Activated B cell treated with CpG ODN at 0.5 μM for 24 hours (primary cell): ENCODE data around the gene CSGALNACT2. TPM values are rescaled to one million over a fixed set of nuclear protein-coding genes. Genes with fewer than 3 reads are reported as not detected.
"Not testable (repeated sequence)": the region's sequence is repeated elsewhere in the genome, so short reads cannot be mapped to it uniquely, and the experiment has no call there.

Source experiments
- ATAC-seq: fragments of 200-7000 bp; cut with Tn5 transposase; one replicate; pipeline ENCODE4 v1.10.0; 2021; ENCODE audit warnings: low read depth, mild to moderate bottlenecking, moderate library complexity
- CTCF ChIA-PET: fragments of 350-600 bp; sonication (Branson Sonifier 250); formaldehyde crosslinking; loops from one replicate; lab custom pipeline; 2021; ENCODE audit warnings: antibody characterized with exemption; lab: Charles Lee
- POLR2A ChIA-PET: fragments of 350-600 bp; sonication (Branson Sonifier 250); formaldehyde crosslinking; loops from one replicate; lab custom pipeline; 2021; ENCODE audit warnings: antibody characterized with exemption; lab: Charles Lee
- DNase-seq: peaks from one replicate; pipeline ENCODE4 v3.0.0; 2022
- H3K27ac Mint-ChIP-seq: one replicate; pipeline ENCODE4 v1.8.0; 2020; ENCODE audit warnings: mixed read lengths
- H3K27me3 Mint-ChIP-seq: one replicate; pipeline ENCODE4 v1.8.0; 2021; ENCODE audit warnings: mixed read lengths
- H3K36me3 Mint-ChIP-seq: one replicate; pipeline ENCODE4 v1.8.0; 2021; ENCODE audit warnings: low read depth, mixed read lengths
- H3K4me1 Mint-ChIP-seq: one replicate; pipeline ENCODE4 v1.8.0; 2021; ENCODE audit warnings: mixed read lengths
- H3K4me3 Mint-ChIP-seq: one replicate; pipeline ENCODE4 v1.8.0; 2020; ENCODE audit warnings: mild to moderate bottlenecking, mixed read lengths
- H3K9me3 Mint-ChIP-seq: one replicate; pipeline ENCODE4 v1.8.0; 2020; ENCODE audit warnings: mixed read lengths
- CTCF ChIP-seq: fragments of 200-600 bp; IDR thresholded peaks from one replicate; pipeline ENCODE4 v1.8.0; 2022; ENCODE audit warnings: antibody characterized with exemption, mild to moderate bottlenecking
- intact Hi-C: fragments of 100-400 bp; cut with micrococcal nuclease; formaldehyde crosslinking; loops from one replicate; pipeline ENCODE4 v1.15.1; 2024
- total RNA-seq: library from RNA; stranded (reverse); gene quantifications from 2 replicates; pipeline ENCODE4 v1.2.3, GENCODE V29; 2022

CSGALNACT2 gene
- total RNA-seq, 1 donor from 2014 or later = 17.4 TPM

GRCh38 chr10:43145311-43145710, 7.1 kb downstream of the CSGALNACT2 start:
- Mint-ChIP-seq H3K36me3 (peaks cover 7% of the 10 kb centered on the region), H3K27ac (no peak overlapping the region), H3K9me3 (peaks cover 7% of the 10 kb centered on the region), H3K4me1 (peaks cover 58% of the 10 kb centered on the region), H3K27me3 (no peaks in the 10 kb centered on the region), H3K4me3 (no peak overlapping the region)
- intact Hi-C loops = no loop called here
- DNase-seq (no peak), ATAC-seq (no peak)
- no peak for TF ChIP-seq CTCF
- POLR2A ChIA-PET = no interaction called here
- CTCF ChIA-PET = no interaction called here

- POLR2A ChIA-PET, CTCF ChIA-PET, H3K9me3 Mint-ChIP-seq, DNase-seq, H3K27me3 Mint-ChIP-seq, H3K27ac Mint-ChIP-seq, H3K4me3 Mint-ChIP-seq, ATAC-seq, H3K36me3 Mint-ChIP-seq: not testable (repeated sequence)
- H3K4me1 Mint-ChIP-seq = peaks cover 56% of the 10 kb centered on the region
- intact Hi-C loops = loop anchor here (1.0 kb wide), 1 partner anchor 8 kb away; the partner anchor contains the start of gene CSGALNACT2
Observed at GRCh38 chr10:43145936-43146335, 7.7 kb downstream of the CSGALNACT2 start.

- H3K4me3 Mint-ChIP-seq = no peak overlapping the region
Observed at GRCh38 chr10:43151371-43151770, 13.1 kb downstream of the CSGALNACT2 start.

GRCh38 chr10:43153901-43154300, 15.7 kb downstream of the CSGALNACT2 start:
- no peak overlapping the region for H3K27ac Mint-ChIP-seq
- no peak for DNase-seq
- ATAC-seq = no peak
- peaks cover 31% of the 10 kb centered on the region for H3K4me1 Mint-ChIP-seq
- H3K4me3 Mint-ChIP-seq = no peak overlapping the region
- peaks cover 16% of the 10 kb centered on the region for H3K36me3 Mint-ChIP-seq
- intact Hi-C loops = no loop called here
- no peaks in the 10 kb centered on the region for H3K9me3 Mint-ChIP-seq
- no peaks in the 10 kb centered on the region for H3K27me3 Mint-ChIP-seq
- no peak for TF ChIP-seq CTCF
- CTCF ChIA-PET = interaction anchor here (1.2 kb wide), 1 partner anchor 51 kb away, joined by 3 read pairs; no protein-coding TSS in a partner anchor
- POLR2A ChIA-PET = no interaction called here

More at GRCh38 chr10:43151371-43151770, 13.1 kb downstream of the CSGALNACT2 start:
- H3K4me1 Mint-ChIP-seq = peaks cover 37% of the 10 kb centered on the region
- no peaks in the 10 kb centered on the region for H3K27me3 Mint-ChIP-seq
- CTCF ChIA-PET = interaction anchor here (1.3 kb wide), 1 partner anchor 13 kb away, joined by 3 read pairs; the partner anchor contains the start of gene CSGALNACT2
- intact Hi-C loops = no loop called here
- H3K9me3 Mint-ChIP-seq = peaks cover 7% of the 10 kb centered on the region
- ATAC-seq (no peak), DNase-seq (no peak)
- no peak for TF ChIP-seq CTCF
- POLR2A ChIA-PET = no interaction called here
- no peak overlapping the region for H3K27ac Mint-ChIP-seq
- peaks cover 17% of the 10 kb centered on the region for H3K36me3 Mint-ChIP-seq

DNA sequence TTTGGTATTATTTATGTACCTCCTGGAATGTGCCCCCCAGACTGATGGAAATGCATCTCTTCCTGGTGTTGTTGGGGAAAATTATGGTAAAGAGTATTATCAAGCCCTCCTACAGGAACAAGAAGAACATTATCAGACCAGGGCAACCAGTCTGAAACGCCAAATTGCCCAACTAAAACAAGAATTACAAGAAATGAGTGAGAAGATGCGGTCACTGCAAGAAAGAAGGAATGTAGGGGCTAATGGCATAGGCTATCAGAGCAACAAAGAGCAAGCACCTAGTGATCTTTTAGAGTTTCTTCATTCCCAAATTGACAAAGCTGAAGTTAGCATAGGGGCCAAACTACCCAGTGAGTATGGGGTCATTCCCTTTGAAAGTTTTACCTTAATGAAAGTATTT, 17.0 kb downstream of the CSGALNACT2 start:
- POLR2A ChIA-PET = no interaction called here
- Mint-ChIP-seq H3K36me3 (peaks cover 19% of the 10 kb centered on the region), H3K27me3 (no peaks in the 10 kb centered on the region), H3K9me3 (no peaks in the 10 kb centered on the region), H3K4me1 (peaks cover 38% of the 10 kb centered on the region), H3K4me3 (no peak overlapping the region), H3K27ac (no peak overlapping the region)
- intact Hi-C loops = no loop called here
- CTCF ChIA-PET = no interaction called here
- ATAC-seq (no peak), DNase-seq (no peak)
- no peak for TF ChIP-seq CTCF

DNA sequence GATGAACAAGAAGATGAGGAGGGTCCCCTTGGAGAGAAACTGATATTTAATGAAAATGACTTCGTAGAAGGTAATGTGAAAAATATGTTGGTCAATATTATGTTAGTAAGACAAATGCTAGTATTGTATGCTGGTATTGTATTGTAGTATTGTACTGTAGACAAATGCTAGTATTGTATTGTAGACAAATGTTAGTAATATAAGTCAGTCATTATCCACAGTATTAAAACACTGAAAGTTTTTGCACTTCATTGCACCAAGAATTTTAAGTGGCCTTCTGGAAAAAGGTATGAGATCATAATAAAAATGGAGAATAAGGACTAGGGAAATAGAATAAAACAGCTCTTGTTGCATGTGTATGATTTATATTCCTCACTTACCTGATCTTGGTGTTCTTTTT, 17.5 kb downstream of the CSGALNACT2 start:
- Mint-ChIP-seq H3K4me1 (peaks cover 39% of the 10 kb centered on the region), H3K4me3 (no peak overlapping the region), H3K9me3 (no peaks in the 10 kb centered on the region), H3K36me3 (peaks cover 20% of the 10 kb centered on the region), H3K27ac (no peak overlapping the region), H3K27me3 (no peaks in the 10 kb centered on the region)
- CTCF ChIA-PET = no interaction called here
- POLR2A ChIA-PET = no interaction called here
- DNase-seq (no peak), ATAC-seq (no peak)
- TF ChIP-seq CTCF = no peak
- intact Hi-C loops = no loop called here
